NT2/D1 (cell line): Measurements from ENCODE around the gene ACOX3.

Experiments
- DNase-seq: peaks from one replicate; pipeline ENCODE4 v3.0.0-alpha.2; 2011; ENCODE audit warnings: low read depth, low spot score
- H3K27me3 ChIP-seq: 2 replicates; pipeline ENCODE4 v1.6.0; 2011; ENCODE audit warnings: mild to moderate bottlenecking; ENCODE audit not compliant: insufficient read length, insufficient read depth
- H3K36me3 ChIP-seq: 2 replicates; pipeline ENCODE4 v1.6.1; 2011; ENCODE audit warnings: mild to moderate bottlenecking, low read length, mixed read lengths; ENCODE audit not compliant: insufficient read depth, insufficient read length
- H3K4me1 ChIP-seq: 2 replicates; pipeline ENCODE4 v1.5.1; 2011; ENCODE audit not compliant: insufficient read depth, insufficient read length
- H3K4me3 ChIP-seq: 2 replicates; pipeline ENCODE4 v1.5.1; 2011; ENCODE audit warnings: low read depth; ENCODE audit not compliant: insufficient read length
- H3K9ac ChIP-seq: 2 replicates; pipeline ENCODE4 v1.6.0; 2011; ENCODE audit warnings: low read depth; ENCODE audit not compliant: insufficient read length
- H3K9me3 ChIP-seq: 2 replicates; pipeline ENCODE4 v1.5.1; 2011; ENCODE audit warnings: mild to moderate bottlenecking, low read length; ENCODE audit not compliant: insufficient read depth
- SUZ12 ChIP-seq: IDR thresholded peaks from 2 replicates; pipeline ENCODE4 v1.6.1; 2011; ENCODE audit not compliant: insufficient read length, insufficient read depth; ENCODE audit errors: extremely low read depth
- YY1 ChIP-seq: IDR thresholded peaks from 2 replicates; pipeline ENCODE4 v1.6.1; 2011; ENCODE audit not compliant: insufficient read length, insufficient read depth
- ZNF274 ChIP-seq: IDR thresholded peaks from 2 replicates; pipeline ENCODE4 v1.6.1; 2011; ENCODE audit warnings: mild to moderate bottlenecking, low read depth, low read length

Gene ACOX3

GRCh38 chr4:8338351-8338961 lies 102.1 kb downstream of the ACOX3 start:
- no peak for DNase-seq
- no peak for TF ChIP-seq YY1
- no peaks in the 10 kb centered on the region for H3K27me3 ChIP-seq
- peaks cover 11% of the 10 kb centered on the region for H3K4me1 ChIP-seq
- H3K36me3 ChIP-seq: no peaks in the 10 kb centered on the region
- H3K9me3 ChIP-seq: peaks cover 23% of the 10 kb centered on the region
- H3K9ac ChIP-seq: no peak overlapping the region
- no peak overlapping the region for H3K4me3 ChIP-seq

GRCh38 chr4:8336412-8337075 lies 104.0 kb downstream of the ACOX3 start:
- Histone ChIP-seq H3K27me3 (no peaks in the 10 kb centered on the region), H3K9ac (no peak overlapping the region), H3K36me3 (no peaks in the 10 kb centered on the region), H3K9me3 (peaks cover 23% of the 10 kb centered on the region), H3K4me1 (no peaks in the 10 kb centered on the region), H3K4me3 (no peak overlapping the region)
- no peak for DNase-seq
- TF ChIP-seq ZNF274 (no peak), SUZ12 (no peak), YY1 (no peak)

GRCh38 chr4:8335848-8336247 lies 104.7 kb downstream of the ACOX3 start:
- no peaks in the 10 kb centered on the region for H3K4me1 ChIP-seq
- H3K4me3 ChIP-seq: no peak overlapping the region
- no peak for TF ChIP-seq SUZ12
- TF ChIP-seq ZNF274: no peak
- no peak for TF ChIP-seq YY1
- H3K9ac ChIP-seq: no peak overlapping the region
- no peaks in the 10 kb centered on the region for H3K36me3 ChIP-seq
- no peak for DNase-seq
- H3K9me3 ChIP-seq: peaks cover 23% of the 10 kb centered on the region
- peaks cover 3% of the 10 kb centered on the region for H3K27me3 ChIP-seq

DNA sequence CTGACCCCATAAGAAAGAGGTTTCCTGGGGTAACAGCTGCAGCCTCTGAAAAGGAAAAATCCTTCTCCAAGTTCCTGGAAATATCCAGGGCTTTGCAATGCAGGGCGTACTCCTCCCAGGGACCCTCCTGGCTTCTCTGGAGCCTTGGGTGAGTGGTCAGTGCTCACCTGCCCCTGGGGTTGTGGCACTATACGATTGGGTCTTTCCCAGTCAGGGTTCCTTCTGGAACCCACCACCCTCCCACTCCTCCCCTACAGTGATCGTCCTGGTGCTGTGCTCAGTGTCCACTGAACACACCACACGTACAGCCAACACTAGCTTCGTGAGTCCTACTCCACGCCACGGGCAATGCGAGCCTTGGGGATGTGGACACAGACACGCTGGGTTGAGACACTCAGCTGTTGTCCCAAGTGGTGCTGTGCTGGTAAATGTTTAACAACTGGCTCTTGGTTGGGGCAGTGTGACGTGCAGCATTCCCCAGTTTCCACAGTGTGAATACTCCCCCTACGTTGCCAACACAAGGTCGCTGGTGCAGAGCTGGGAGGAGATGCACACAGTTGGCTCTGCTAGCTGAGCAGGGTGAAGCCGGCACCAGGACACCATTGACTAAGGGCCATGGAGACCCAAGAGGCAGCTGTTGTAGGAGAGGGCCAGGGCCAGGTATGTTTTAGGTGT lies 105.6 kb downstream of the ACOX3 start:
- peaks cover 23% of the 10 kb centered on the region for H3K9me3 ChIP-seq
- no peak for DNase-seq
- H3K9ac ChIP-seq: no peak overlapping the region
- H3K27me3 ChIP-seq: peaks cover 4% of the 10 kb centered on the region
- H3K36me3 ChIP-seq: no peaks in the 10 kb centered on the region
- TF ChIP-seq YY1: no peak
- no peak for TF ChIP-seq SUZ12
- TF ChIP-seq ZNF274: no peak
- no peak overlapping the region for H3K4me3 ChIP-seq
- no peaks in the 10 kb centered on the region for H3K4me1 ChIP-seq

- peaks cover 23% of the 10 kb centered on the region for H3K9me3 ChIP-seq
- no peaks in the 10 kb centered on the region for H3K4me1 ChIP-seq
- peaks cover 4% of the 10 kb centered on the region for H3K27me3 ChIP-seq
- no peaks in the 10 kb centered on the region for H3K36me3 ChIP-seq
- DNase-seq: no peak
- TF ChIP-seq ZNF274: no peak
- no peak for TF ChIP-seq YY1
- no peak for TF ChIP-seq SUZ12
- no peak overlapping the region for H3K4me3 ChIP-seq
- no peak overlapping the region for H3K9ac ChIP-seq
Measured at GRCh38 chr4:8333726-8334460, 106.6 kb downstream of the ACOX3 start.

DNA sequence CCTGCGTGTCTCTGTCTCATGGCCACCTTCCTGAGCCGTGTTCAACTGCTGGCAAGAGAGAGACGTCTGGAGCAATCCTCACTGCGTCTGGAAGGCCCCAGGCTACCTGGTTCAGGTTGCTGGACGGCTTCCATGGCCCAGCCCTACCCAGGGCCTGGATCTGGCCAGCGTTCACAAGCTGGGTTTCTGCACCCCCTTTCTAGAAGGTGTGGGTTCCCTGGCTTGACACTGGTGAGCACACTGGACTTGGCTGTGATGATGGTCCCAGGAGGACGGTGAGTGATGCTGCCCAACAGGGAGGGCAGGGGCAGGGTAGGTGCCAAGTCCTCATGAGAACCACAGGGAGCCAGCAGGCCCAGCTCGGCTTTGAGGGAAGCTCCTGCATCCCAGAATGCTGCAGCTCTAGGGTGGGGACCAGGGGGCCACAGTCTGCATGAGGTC lies 107.6 kb downstream of the ACOX3 start:
- TF ChIP-seq SUZ12 (no peak), YY1 (no peak), ZNF274 (no peak)
- Histone ChIP-seq H3K4me3 (no peak overlapping the region), H3K4me1 (no peaks in the 10 kb centered on the region), H3K27me3 (peaks cover 4% of the 10 kb centered on the region), H3K9ac (no peak overlapping the region), H3K36me3 (no peaks in the 10 kb centered on the region), H3K9me3 (peaks cover 23% of the 10 kb centered on the region)
- DNase-seq: no peak
